H1 (cell line): ENCODE results near the gene UMAD1. TPM values are rescaled to one million over a fixed set of nuclear protein-coding genes. Genes with fewer than 3 reads are reported as not detected.

ENCODE experiments used
- ASH2L ChIP-seq: fragments of 200-600, 300-600 bp; sonication (generic); IDR thresholded peaks from one replicate; pipeline ENCODE4 v1.7.1; 2017; ENCODE audit warnings: low read length
- EGR1 ChIP-seq: IDR thresholded peaks from 2 replicates; pipeline ENCODE4 v1.6.1; 2011; ENCODE audit warnings: low read depth, low read length, borderline replicate concordance
- MAFK ChIP-seq: IDR thresholded peaks from 2 replicates; pipeline ENCODE4 v1.6.1; 2012; ENCODE audit warnings: low read depth, mild to moderate bottlenecking, improper control_type of control experiment, low read length
- POLR2A ChIP-seq, 2 experiments: IDR thresholded peaks; 1 replicate in 1 of 2; 2 replicates in 1 of 2; pipeline ENCODE4 v1.6.1; 2011; ENCODE audit warnings: low read depth in 2 of 2, low read length in 2 of 2, mild to moderate bottlenecking in 2 of 2; ENCODE audit errors: control extremely low read depth in 1 of 2
- POU5F1 ChIP-seq: IDR thresholded peaks from 2 replicates; pipeline ENCODE4 v1.6.1; 2011; ENCODE audit warnings: low read depth, mild to moderate bottlenecking, low read length, moderate library complexity
- RNF2 ChIP-seq: fragments of 200-900, 300-1000 bp; sonication (generic); IDR thresholded peaks from 2 replicates; pipeline ENCODE4 v1.7.1; 2016; ENCODE audit warnings: borderline replicate concordance, low read depth, mild to moderate bottlenecking, antibody characterized with exemption, low read length; ENCODE audit not compliant: poor library complexity, severe bottlenecking; ENCODE audit errors: missing control alignments
- SIN3A ChIP-seq, 2 experiments: IDR thresholded peaks in 1 of 2; conservative IDR thresholded peaks in 1 of 2; 2 replicates each; pipeline ENCODE4 v1.6.1; 2011 to 2012; ENCODE audit warnings: low read length in 2 of 2, improper control_type of control experiment in 1 of 2, low read depth in 1 of 2, mild to moderate bottlenecking in 1 of 2
- SP2 ChIP-seq: IDR thresholded peaks from 2 replicates; pipeline ENCODE4 v1.6.1; 2012; ENCODE audit warnings: mild to moderate bottlenecking, low read length, inconsistent platforms
- SUZ12 ChIP-seq: fragments of 200-600 bp; sonication (generic); IDR thresholded peaks from 2 replicates; pipeline ENCODE4 v1.6.1; 2012; ENCODE audit warnings: mild to moderate bottlenecking, inconsistent platforms, low read length, moderate library complexity, mixed read lengths
- TAF1 ChIP-seq: IDR thresholded peaks from 2 replicates; pipeline ENCODE4 v1.6.1; 2011; ENCODE audit warnings: mild to moderate bottlenecking, low read depth, low read length
- TEAD4 ChIP-seq: IDR thresholded peaks from 2 replicates; pipeline ENCODE4 v1.6.1; 2012; ENCODE audit warnings: low read depth, low read length, inconsistent platforms, mixed read lengths
- polyA plus RNA-seq, 7 experiments: library from polyadenylated mRNA; depleted of rRNA in 3 of 7; stranded (reverse) in 5 of 7; unstranded in 2 of 7; fragments of >200 nt in 5 of 7; fragments of 200-250 nt in 2 of 7; gene quantifications; 1 replicate in 5 of 7; 2 replicates in 1 of 7; 4 replicates in 1 of 7; pipeline versions ENCODE4 v1.2.1 to v1.2.3, GENCODE V29; 2011 to 2013; ENCODE audit warnings: missing spikeins in 2 of 7, mixed read lengths in 2 of 7
- total RNA-seq: library from RNA; stranded (reverse); fragmentation: NEBNext Ultra II Directional; extraction: Animal tissue kit (Norgen Biotek cat#: 25700); gene quantifications from 2 replicates; pipeline ENCODE4 v1.2.1, GENCODE V29; 2021
- TF ChIP-seq, protein P1 (sequence below): IDR thresholded peaks from 2 replicates; pipeline ENCODE4 v1.6.1; 2012; ENCODE audit warnings: inconsistent platforms

Gene UMAD1
- total and polyA plus RNA-seq, 2 of the 8 experiments (the other 6 are each of a cell fraction or from before 2014, with no cell fraction given) = 10.4 to 12.3 TPM

- TF ChIP-seq POU5F1 = no peak
- no peak for TF ChIP-seq RNF2
- no peak for TF ChIP-seq TAF1
- TF ChIP-seq POLR2A (IDR thresholded peaks at IDR 0.05; ENCODE audit: control extremely low read depth in 1 of 2, low read depth in 2 of 2, low read length in 2 of 2) = no peak
- TF ChIP-seq SP2 = no peak
- TF ChIP-seq EGR1 = no peak
- TF ChIP-seq SUZ12 = no peak
- TF ChIP-seq, protein P1, sequence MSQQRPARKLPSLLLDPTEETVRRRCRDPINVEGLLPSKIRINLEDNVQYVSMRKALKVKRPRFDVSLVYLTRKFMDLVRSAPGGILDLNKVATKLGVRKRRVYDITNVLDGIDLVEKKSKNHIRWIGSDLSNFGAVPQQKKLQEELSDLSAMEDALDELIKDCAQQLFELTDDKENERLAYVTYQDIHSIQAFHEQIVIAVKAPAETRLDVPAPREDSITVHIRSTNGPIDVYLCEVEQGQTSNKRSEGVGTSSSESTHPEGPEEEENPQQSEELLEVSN = no peak
- no peak for TF ChIP-seq TEAD4
- no peak for TF ChIP-seq ASH2L
- TF ChIP-seq SIN3A (conservative IDR thresholded peaks at IDR 0.05 in 1 of 2, IDR thresholded peaks at IDR 0.05 in 1 of 2; ENCODE audit: low read depth in 1 of 2, low read length in 2 of 2) = no peak
- no peak for TF ChIP-seq MAFK
Measured at GRCh38 chr7:7668706-7669105, 28.2 kb downstream of the UMAD1 start (continued).
